ENCODE results near the gene LIPC.

The LIPC gene

DNA sequence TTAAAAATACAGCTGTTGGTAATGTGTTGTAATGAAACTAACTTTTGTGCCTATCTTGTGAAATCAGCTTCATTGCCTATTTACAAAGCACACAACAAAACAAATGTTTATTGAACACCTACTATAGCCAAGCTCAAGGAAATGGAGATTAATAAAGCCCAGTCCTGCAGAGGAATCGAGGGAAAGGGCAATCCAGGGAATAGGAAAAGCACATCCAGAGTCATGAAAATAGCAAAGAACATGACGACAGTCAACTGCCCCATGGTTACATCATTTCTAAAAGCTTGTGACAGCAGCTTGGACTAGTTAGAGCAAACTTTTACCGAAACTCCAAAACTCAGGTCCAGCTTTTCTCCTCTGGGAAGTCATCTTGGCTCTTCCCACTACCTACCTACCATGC lies 157.3 kb downstream of the LIPC start:
- Histone ChIP-seq H3K27me3 (replicated peaks; ENCODE audit: insufficient read depth, low read length) (no peaks in the 10 kb centered on the region), H2AFZ (ENCODE audit: low read length) (no peak overlapping the region), H3F3A (ENCODE audit: insufficient read depth, low read length) (peaks cover 6% of the 10 kb centered on the region), H3K9me2 (replicated peaks; ENCODE audit: insufficient read depth, low read length) (no peaks in the 10 kb centered on the region), H3K9ac (ENCODE audit: low read length) (no peak overlapping the region), H4K20me1 (ENCODE audit: insufficient read depth, low read length) (no peaks in the 10 kb centered on the region), H3K79me2 (ENCODE audit: low read length) (no peaks in the 10 kb centered on the region), H3K27ac (ENCODE audit: low read length) (no peak overlapping the region), H3K4me3 (ENCODE audit: low read length) (no peak overlapping the region), H3K4me2 (ENCODE audit: low read depth, low read length) (no peak overlapping the region), H3K36me3 (replicated peaks; ENCODE audit: insufficient read depth, low read length) (no peaks in the 10 kb centered on the region), H3K4me1 (ENCODE audit: low read length) (peaks cover 19% of the 10 kb centered on the region), H3K9me3 (replicated peaks; ENCODE audit: insufficient read depth, low read length) (no peaks in the 10 kb centered on the region)
- no peak for DNase-seq
- TF ChIP-seq, protein P1, sequence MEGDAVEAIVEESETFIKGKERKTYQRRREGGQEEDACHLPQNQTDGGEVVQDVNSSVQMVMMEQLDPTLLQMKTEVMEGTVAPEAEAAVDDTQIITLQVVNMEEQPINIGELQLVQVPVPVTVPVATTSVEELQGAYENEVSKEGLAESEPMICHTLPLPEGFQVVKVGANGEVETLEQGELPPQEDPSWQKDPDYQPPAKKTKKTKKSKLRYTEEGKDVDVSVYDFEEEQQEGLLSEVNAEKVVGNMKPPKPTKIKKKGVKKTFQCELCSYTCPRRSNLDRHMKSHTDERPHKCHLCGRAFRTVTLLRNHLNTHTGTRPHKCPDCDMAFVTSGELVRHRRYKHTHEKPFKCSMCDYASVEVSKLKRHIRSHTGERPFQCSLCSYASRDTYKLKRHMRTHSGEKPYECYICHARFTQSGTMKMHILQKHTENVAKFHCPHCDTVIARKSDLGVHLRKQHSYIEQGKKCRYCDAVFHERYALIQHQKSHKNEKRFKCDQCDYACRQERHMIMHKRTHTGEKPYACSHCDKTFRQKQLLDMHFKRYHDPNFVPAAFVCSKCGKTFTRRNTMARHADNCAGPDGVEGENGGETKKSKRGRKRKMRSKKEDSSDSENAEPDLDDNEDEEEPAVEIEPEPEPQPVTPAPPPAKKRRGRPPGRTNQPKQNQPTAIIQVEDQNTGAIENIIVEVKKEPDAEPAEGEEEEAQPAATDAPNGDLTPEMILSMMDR (IDR thresholded peaks at IDR 0.05; ENCODE audit: low read length), result no peak
- no peak for TF ChIP-seq EZH2phosphoT487 (IDR thresholded peaks at IDR 0.05; ENCODE audit: low read length)
- TF ChIP-seq EZH2 (optimal IDR thresholded peaks at IDR 0.05; ENCODE audit: low read depth, low read length), result no peak

DNA sequence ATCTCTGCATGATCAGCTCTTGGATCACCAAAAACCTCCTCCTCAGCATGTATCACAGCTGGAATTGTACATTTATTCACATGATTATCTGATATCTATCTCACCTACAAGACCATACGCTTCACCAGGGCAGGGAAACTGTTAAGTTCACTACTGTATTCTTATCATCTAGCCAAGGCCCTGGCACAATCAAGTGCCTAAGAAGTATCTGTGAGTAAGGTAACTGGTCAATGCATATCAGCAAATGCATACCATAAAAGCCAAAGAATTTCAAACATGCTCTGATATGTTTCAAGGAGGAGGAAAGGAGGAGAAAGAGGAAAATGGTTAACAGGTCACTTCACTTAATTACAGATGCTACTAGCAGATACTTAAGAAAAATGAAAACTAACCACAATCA lies 158.4 kb downstream of the LIPC start:
- Histone ChIP-seq H3K4me2 (ENCODE audit: low read depth, low read length) (no peak overlapping the region), H3K9me2 (replicated peaks; ENCODE audit: insufficient read depth, low read length) (no peaks in the 10 kb centered on the region), H3F3A (ENCODE audit: insufficient read depth, low read length) (peaks cover 15% of the 10 kb centered on the region), H3K27me3 (replicated peaks; ENCODE audit: insufficient read depth, low read length) (no peaks in the 10 kb centered on the region), H4K20me1 (ENCODE audit: insufficient read depth, low read length) (no peaks in the 10 kb centered on the region), H3K4me3 (ENCODE audit: low read length) (no peak overlapping the region), H3K27ac (ENCODE audit: low read length) (no peak overlapping the region), H3K9me3 (replicated peaks; ENCODE audit: insufficient read depth, low read length) (no peaks in the 10 kb centered on the region), H3K79me2 (ENCODE audit: low read length) (no peaks in the 10 kb centered on the region), H3K36me3 (replicated peaks; ENCODE audit: insufficient read depth, low read length) (no peaks in the 10 kb centered on the region), H3K4me1 (ENCODE audit: low read length) (peaks cover 30% of the 10 kb centered on the region), H2AFZ (ENCODE audit: low read length) (no peak overlapping the region), H3K9ac (ENCODE audit: low read length) (no peak overlapping the region)
- no peak for DNase-seq
- TF ChIP-seq EZH2 (optimal IDR thresholded peaks at IDR 0.05; ENCODE audit: low read depth, low read length), result no peak
- TF ChIP-seq, protein P1 (IDR thresholded peaks at IDR 0.05; ENCODE audit: low read length), result no peak
- TF ChIP-seq EZH2phosphoT487 (IDR thresholded peaks at IDR 0.05; ENCODE audit: low read length), result no peak

DNA sequence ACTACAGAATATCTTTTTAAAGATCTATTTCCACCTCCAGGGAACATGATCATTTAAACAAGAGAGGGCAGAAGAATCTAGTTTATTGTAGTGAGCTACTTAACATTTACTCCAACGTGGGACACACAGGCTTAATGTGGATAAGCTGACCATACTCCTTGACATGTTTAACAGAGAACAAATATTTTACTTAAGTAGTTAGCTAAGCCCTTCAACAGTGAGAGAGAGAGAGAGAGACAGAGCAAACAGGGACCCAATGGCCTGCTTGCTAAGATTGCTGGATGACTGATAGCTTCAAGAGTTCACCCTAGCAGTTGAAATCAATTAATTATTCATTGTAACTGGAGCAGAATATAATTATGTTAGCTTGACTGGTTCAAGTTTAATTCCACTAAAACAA lies 159.1 kb downstream of the LIPC start:
- H3K9me2 ChIP-seq (replicated peaks; ENCODE audit: insufficient read depth, low read length), result no peaks in the 10 kb centered on the region
- H3K9ac ChIP-seq (ENCODE audit: low read length), result no peak overlapping the region
- TF ChIP-seq EZH2 (optimal IDR thresholded peaks at IDR 0.05; ENCODE audit: low read depth, low read length) (no peak), EZH2phosphoT487 (IDR thresholded peaks at IDR 0.05; ENCODE audit: low read length) (no peak)
- TF ChIP-seq, protein P1 (IDR thresholded peaks at IDR 0.05; ENCODE audit: low read length), result no peak
- no peak overlapping the region for H3K4me3 ChIP-seq (ENCODE audit: low read length)
- no peak overlapping the region for H3K27ac ChIP-seq (ENCODE audit: low read length)
- H4K20me1 ChIP-seq (ENCODE audit: insufficient read depth, low read length), result no peaks in the 10 kb centered on the region
- H3K4me2 ChIP-seq (ENCODE audit: low read depth, low read length), result no peak overlapping the region
- DNase-seq, result no peak
- no peaks in the 10 kb centered on the region for H3K9me3 ChIP-seq (replicated peaks; ENCODE audit: insufficient read depth, low read length)
- no peaks in the 10 kb centered on the region for H3K27me3 ChIP-seq (replicated peaks; ENCODE audit: insufficient read depth, low read length)
- peaks cover 13% of the 10 kb centered on the region for H3F3A ChIP-seq (ENCODE audit: insufficient read depth, low read length)
- H3K79me2 ChIP-seq (ENCODE audit: low read length), result no peaks in the 10 kb centered on the region
- no peaks in the 10 kb centered on the region for H3K36me3 ChIP-seq (replicated peaks; ENCODE audit: insufficient read depth, low read length)
- no peak overlapping the region for H2AFZ ChIP-seq (ENCODE audit: low read length)
- H3K4me1 ChIP-seq (ENCODE audit: low read length), result peaks cover 28% of the 10 kb centered on the region
